Fibroblast of skin of right quadriceps (primary cell): ENCODE results near the gene VWA5B1.

ENCODE experiments used
- DNase-seq: peaks from one replicate; pipeline ENCODE4 v3.0.0-alpha.2; 2013

VWA5B1 gene

GRCh38 chr1:20322825-20323612 is 32.3 kb downstream of the VWA5B1 start:
- no peak for DNase-seq

- DNase-seq, result no peak
Measured at GRCh38 chr1:20323613-20323920, 32.9 kb downstream of the VWA5B1 start.

- DNase-seq, result no peak
Measured at GRCh38 chr1:20324704-20325406, 34.2 kb downstream of the VWA5B1 start.

GRCh38 chr1:20325407-20325843 is 34.8 kb downstream of the VWA5B1 start:
- no peak for DNase-seq

- DNase-seq, result no peak
Measured at GRCh38 chr1:20325844-20326420, 35.3 kb downstream of the VWA5B1 start.

GRCh38 chr1:20327467-20327866 is 36.8 kb downstream of the VWA5B1 start:
- DNase-seq, result no peak

GRCh38 chr1:20328201-20328600 is 37.5 kb downstream of the VWA5B1 start:
- DNase-seq, result no peak

- DNase-seq, result no peak
Measured at GRCh38 chr1:20329793-20330542, 39.3 kb downstream of the VWA5B1 start.

- no peak for DNase-seq
Measured at GRCh38 chr1:20334103-20334502, 43.4 kb downstream of the VWA5B1 start.

GRCh38 chr1:20336105-20336605 is 45.5 kb downstream of the VWA5B1 start:
- DNase-seq, result no peak

- no peak for DNase-seq
Measured at GRCh38 chr1:20337581-20337980, 46.9 kb downstream of the VWA5B1 start.

GRCh38 chr1:20339811-20340457 is 49.3 kb downstream of the VWA5B1 start:
- no peak for DNase-seq

GRCh38 chr1:20342294-20343148 is 51.8 kb downstream of the VWA5B1 start:
- DNase-seq, result no peak

GRCh38 chr1:20343149-20343937 is 52.7 kb downstream of the VWA5B1 start:
- no peak for DNase-seq

GRCh38 chr1:20343938-20344302 is 53.2 kb downstream of the VWA5B1 start:
- no peak for DNase-seq

GRCh38 chr1:20344738-20345137 is 54.1 kb downstream of the VWA5B1 start:
- DNase-seq, result no peak

GRCh38 chr1:20345419-20345818 is 54.7 kb downstream of the VWA5B1 start:
- DNase-seq, result no peak

- DNase-seq, result no peak
Measured at GRCh38 chr1:20346433-20346832, 55.8 kb downstream of the VWA5B1 start.

GRCh38 chr1:20347699-20348098 is 57.0 kb downstream of the VWA5B1 start:
- no peak for DNase-seq

GRCh38 chr1:20348326-20348915 is 57.7 kb downstream of the VWA5B1 start:
- DNase-seq, result no peak

- no peak for DNase-seq
Measured at GRCh38 chr1:20349561-20349960, 58.9 kb downstream of the VWA5B1 start.
